ENCODE results near the gene SLC7A11.

DNA sequence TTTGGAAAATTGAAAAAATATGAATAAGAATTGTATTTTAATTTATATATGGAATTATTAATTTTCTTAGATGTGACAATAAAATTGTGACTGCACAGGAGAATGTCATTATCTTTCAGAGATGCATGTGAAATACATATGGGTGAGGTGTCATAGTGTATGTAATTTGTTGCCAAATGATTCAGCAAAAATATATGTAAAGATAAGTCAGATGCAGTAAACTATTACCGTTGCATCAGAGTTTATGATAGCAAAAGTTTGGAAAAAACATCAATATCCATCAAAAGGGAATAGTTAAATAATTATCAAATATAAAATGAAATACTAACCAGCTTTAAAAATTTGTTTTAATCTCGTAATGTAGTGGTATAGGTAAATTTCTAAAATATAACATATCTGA is 10.4 kb upstream of the SLC7A11 start:
- TF ChIP-seq EP300 (IDR thresholded peaks at IDR 0.05; ENCODE audit: low read depth) (no peak), CTCF (IDR thresholded peaks at IDR 0.05) (no peak), POLR2A (IDR thresholded peaks at IDR 0.05) (no peak)
